GM13976 (cell line): Measurements from ENCODE around the gene BRD1.

Experiments used
- DNase-seq: peaks from one replicate; pipeline ENCODE4 v3.0.0; 2012; ENCODE audit warnings: low spot score
- CTCF ChIP-seq: IDR thresholded peaks from 2 replicates; pipeline ENCODE4 v1.5.1; 2012; ENCODE audit warnings: borderline replicate concordance, mild to moderate bottlenecking; ENCODE audit not compliant: insufficient read depth; ENCODE audit errors: extremely low read depth, missing control alignments, control extremely low read depth
- in situ Hi-C: fragments of 300-500 bp; cut with MboI; formaldehyde crosslinking; loops from one replicate; pipeline ENCODE4 v1.12.0; 2022; ENCODE audit warnings: low sequenced_read_pairs, mixed read lengths, inconsistent platforms; ENCODE audit not compliant: unreplicated experiment

BRD1 gene

DNA sequence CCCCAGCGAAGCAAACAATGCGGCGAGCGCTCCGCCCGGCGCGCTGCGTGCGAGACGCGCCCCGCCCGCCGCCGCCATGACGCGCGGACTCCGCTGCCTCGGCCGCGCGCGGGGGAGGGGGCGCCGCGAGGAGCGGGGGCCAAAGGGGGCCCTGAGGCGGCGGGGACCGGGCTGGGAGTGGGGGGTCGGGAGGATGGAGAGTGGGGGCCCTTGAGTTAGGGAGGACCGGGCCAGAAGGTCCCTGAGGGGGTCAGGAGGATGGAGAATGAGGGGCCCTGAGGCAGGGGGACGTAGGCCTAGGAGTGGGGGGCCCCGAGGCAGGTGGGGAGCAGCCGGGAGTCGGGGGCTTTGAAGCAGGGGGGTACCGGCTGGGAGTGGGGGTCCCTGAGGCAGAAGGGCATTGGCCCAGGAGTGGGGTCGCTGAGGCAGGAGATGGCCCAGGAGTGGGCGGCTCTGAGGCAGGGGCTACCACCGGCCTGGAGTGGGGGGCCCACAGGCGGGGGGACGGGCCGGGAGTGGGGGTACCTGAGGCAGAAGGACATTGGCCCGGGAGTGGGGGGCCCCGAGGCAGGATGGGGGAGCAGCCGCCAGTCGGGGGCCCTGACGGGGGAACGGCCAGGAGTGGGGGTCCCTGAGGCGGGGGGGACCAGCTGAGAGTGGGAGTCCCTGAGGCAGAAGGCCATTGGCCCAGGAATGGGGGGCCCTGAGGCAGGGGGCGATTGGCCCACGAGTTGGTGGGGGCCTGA, at the start of gene BRD1:
TSS of gene BRD1 (minus strand) at position 21 of the 746 bp plus-strand sequence. CDS start 3,556 bp downstream, outside the sequence.
- in situ Hi-C loops, result no loop called here
- DNase-seq, result peak; percentile 86
- TF ChIP-seq CTCF, result no peak

DNA sequence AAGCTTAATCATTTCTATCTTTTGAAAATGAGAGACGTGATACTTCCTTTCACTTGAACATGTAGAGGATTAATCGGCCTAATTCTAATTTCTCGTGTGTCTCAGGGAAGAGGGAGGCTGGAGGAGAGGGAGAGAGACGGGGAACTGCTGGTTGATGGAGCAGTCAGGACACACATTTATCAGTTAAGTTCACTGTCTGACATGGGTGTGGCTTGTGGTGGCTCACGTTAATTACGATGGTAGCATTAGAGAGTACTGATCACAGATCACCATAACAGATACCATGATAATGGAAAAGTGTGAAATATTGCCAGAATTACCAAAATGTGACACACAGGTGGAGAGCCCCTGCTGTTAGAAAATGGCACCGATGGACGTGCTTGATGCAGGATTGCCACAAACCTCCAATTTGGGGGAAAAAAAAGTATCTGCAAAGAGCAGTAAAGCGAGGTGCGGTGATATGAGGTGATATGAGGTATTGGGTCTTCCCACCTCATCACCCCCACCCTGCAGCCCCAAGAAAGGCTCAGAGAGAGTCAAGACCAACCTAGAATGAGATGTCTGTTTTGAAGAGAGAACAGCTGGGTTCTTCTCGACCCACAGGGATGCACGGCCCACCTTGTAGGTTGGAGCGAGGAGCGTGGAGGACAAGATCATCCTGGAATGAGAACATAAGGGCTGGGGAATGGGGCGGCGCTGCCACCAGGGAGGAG, 45.7 kb upstream of the BRD1 start:
- in situ Hi-C loops, result no loop called here
- no peak for TF ChIP-seq CTCF
- no peak for DNase-seq

DNA sequence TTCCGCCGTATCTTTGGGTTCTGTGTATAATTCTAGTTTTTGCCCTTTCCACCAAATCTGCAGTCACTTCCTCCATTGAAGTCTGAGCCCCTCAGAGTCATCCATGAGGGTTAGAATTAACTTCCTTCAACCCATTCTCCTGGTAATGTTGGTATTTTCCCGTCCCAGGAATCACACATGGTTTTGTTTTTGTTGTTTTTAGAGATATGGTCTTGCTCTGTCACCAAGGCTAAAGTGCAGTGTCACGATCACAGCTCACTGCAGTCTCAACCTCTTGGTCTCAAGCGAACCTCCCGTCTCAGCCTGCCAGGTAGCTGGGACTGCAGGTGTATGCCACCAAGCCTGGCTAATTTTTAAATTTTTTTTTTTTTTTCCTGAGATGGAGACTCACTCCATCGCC, 44.7 kb upstream of the BRD1 start:
- no peak for TF ChIP-seq CTCF
- in situ Hi-C loops, result no loop called here
- DNase-seq, result no peak

DNA sequence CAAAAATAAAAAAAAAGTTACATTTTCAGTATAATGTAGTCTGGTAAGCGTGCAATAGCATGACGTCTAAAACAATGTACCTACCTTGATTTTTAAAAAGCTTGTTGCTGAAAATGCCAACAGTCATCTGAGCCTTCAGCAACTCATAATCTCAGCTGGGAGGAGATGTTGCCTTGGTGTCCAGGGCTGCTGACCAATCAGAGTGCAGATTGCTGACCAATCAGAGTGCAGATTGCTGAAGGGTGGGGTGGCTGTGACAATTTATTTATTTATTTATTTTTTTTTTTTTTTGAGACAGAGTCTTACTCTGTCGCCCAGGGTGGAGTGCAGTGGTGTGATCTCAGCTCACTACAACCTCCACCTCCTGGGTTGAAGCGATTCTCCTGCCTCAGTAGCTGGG, 43.8 kb upstream of the BRD1 start:
- in situ Hi-C loops, result no loop called here
- DNase-seq, result no peak
- TF ChIP-seq CTCF, result no peak

GRCh38 chr22:49869845-49870712, 42.4 kb upstream of the BRD1 start:
- in situ Hi-C loops, result no loop called here
- no peak for DNase-seq
- TF ChIP-seq CTCF, result no peak

GRCh38 chr22:49869086-49869830, 41.6 kb upstream of the BRD1 start:
- in situ Hi-C loops, result no loop called here
- TF ChIP-seq CTCF, result no peak
- no peak for DNase-seq
